Kidney capillary endothelial cell (primary cell): Measurements from ENCODE around the gene SLCO1B3.

Source experiments
- DNase-seq: peaks from one replicate; pipeline ENCODE4 v3.0.0-alpha.2; 2018; ENCODE audit warnings: low spot score

SLCO1B3 gene

GRCh38 chr12:20885552-20885951, 75.0 kb downstream of the SLCO1B3 start:
- DNase-seq = no peak

DNA sequence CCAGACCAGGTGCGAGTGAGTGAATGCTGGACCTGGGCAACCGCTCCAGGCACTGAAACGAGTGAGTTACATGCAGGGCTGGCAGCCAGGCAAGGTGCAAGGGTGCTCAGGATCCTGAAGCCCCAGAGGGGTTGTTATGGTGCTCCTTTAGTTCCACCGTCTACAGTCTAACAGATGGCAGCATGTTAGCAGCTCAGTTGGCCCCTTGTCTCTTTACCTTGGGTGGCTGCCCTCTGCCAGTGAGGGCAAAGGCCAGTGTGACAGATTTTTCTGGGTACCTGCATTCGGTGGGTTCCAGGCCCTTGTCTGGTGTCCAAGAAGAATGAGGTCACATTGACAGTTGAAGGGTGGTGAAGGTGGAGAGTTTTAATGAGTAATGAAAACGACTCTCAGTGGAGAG, 106.8 kb downstream of the SLCO1B3 start:
- DNase-seq = no peak

DNA sequence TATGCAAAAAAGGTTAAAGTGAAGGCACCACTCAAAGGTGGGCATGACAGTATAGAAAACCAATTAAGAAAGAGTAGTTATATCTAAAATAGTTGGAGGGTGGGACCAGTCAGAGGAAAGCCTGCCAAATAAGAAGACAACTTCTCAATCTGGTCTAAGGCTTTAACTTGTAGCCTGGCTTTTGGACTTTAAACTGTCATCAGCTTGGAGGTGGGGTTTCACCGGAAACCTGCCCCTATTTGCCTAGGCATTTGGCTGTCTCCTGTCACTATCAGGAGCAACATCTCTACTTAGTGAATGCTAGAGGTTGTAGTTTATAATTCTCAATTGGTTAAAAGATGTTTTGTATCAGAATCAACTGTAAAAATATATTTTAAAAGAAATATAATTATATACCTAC, 107.3 kb downstream of the SLCO1B3 start:
- no peak for DNase-seq

GRCh38 chr12:20931894-20932293, 121.4 kb downstream of the SLCO1B3 start:
- DNase-seq = no peak

DNA sequence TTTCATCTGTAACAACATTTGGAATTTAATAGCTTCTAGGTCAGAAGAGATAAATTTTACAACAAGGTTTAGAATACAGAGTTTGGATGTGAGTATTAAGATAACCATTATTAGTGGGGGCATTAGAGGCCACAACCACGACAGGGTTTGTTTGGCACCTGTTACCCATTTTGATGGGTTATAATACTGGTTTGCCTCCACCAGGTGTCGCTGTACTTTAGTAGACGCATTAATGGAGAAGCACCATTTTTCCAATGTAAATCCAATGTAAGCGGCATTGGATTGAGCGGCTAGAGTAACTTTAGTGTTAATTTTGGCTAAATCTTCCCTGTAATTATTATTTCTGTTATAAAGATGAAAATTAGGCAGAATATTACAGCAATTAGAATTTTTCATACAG, 136.2 kb downstream of the SLCO1B3 start:
- DNase-seq = no peak

- DNase-seq = no peak
These were observed 139.7 kb downstream of the SLCO1B3 start for GRCh38 chr12:20950248-20950647.

GRCh38 chr12:20963303-20963702, 152.8 kb downstream of the SLCO1B3 start:
- DNase-seq = no peak

GRCh38 chr12:20963762-20964161, 153.3 kb downstream of the SLCO1B3 start:
- no peak for DNase-seq
